Astrocyte of the spinal cord (primary cell): Measurements from ENCODE around the gene COL16A1.

ENCODE experiments used
- DNase-seq: peaks from one replicate; pipeline ENCODE4 v3.0.0; 2011; ENCODE audit warnings: low read depth, low spot score
- H3K4me3 ChIP-seq: 2 replicates; pipeline ENCODE4 v1.5.1; 2011; ENCODE audit warnings: low read depth, mild to moderate bottlenecking, low read length, moderate library complexity
- in situ Hi-C: cut with HindIII; loops from 2 replicates; pipeline ENCODE4 v1.10.0; 2017; ENCODE audit warnings: low sequenced_read_pairs
- TF ChIP-seq, protein P1 (sequence below): IDR thresholded peaks from 2 replicates; pipeline ENCODE4 v1.5.1; 2012; ENCODE audit warnings: low read depth, mild to moderate bottlenecking, low read length, inconsistent platforms

Gene COL16A1

DNA sequence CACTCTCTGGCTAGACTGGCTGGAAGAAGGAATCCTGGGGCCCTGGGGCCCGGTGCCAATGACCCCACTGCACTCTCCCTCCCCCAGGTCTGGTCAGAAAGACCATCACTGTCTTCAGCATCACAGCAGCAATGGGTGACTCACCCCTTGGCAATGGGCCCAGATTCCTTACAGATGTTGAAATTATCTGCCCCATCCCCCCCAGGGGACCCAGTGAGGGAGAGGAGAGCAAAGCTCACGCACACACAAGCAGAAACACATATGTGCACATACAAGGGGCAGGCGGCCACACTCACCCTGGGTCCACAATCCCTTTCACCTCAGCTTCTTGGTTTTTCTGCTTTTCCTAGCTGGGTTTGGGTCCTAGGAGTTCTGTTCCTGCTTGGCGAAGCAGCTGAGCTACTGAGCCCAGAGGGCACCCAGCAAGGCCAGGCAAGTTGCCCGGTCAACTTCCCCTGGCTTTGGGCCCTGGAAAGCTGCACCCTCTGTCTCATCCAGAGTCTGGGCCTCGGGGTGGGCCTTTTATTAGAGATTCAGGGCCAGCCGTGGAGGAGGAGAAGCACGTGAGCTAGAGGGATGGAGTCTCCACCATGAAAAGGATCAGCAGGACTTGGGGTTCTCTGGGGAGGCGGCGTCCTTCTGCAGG, 2.6 kb downstream of the COL16A1 start:
- peak overlapping the region; percentile 71 for H3K4me3 ChIP-seq
- peak; percentile 97 for DNase-seq
- TF ChIP-seq, protein P1, sequence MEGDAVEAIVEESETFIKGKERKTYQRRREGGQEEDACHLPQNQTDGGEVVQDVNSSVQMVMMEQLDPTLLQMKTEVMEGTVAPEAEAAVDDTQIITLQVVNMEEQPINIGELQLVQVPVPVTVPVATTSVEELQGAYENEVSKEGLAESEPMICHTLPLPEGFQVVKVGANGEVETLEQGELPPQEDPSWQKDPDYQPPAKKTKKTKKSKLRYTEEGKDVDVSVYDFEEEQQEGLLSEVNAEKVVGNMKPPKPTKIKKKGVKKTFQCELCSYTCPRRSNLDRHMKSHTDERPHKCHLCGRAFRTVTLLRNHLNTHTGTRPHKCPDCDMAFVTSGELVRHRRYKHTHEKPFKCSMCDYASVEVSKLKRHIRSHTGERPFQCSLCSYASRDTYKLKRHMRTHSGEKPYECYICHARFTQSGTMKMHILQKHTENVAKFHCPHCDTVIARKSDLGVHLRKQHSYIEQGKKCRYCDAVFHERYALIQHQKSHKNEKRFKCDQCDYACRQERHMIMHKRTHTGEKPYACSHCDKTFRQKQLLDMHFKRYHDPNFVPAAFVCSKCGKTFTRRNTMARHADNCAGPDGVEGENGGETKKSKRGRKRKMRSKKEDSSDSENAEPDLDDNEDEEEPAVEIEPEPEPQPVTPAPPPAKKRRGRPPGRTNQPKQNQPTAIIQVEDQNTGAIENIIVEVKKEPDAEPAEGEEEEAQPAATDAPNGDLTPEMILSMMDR, result no peak

GRCh38 chr1:31700468-31701090, 3.2 kb downstream of the COL16A1 start:
- in situ Hi-C loops, result no loop called here
- TF ChIP-seq, protein P1, result no peak
- DNase-seq, result no peak
- H3K4me3 ChIP-seq, result no peak overlapping the region

More for the DNA sequence above, 2.6 kb downstream of the COL16A1 start:
- in situ Hi-C loops, result no loop called here

DNA sequence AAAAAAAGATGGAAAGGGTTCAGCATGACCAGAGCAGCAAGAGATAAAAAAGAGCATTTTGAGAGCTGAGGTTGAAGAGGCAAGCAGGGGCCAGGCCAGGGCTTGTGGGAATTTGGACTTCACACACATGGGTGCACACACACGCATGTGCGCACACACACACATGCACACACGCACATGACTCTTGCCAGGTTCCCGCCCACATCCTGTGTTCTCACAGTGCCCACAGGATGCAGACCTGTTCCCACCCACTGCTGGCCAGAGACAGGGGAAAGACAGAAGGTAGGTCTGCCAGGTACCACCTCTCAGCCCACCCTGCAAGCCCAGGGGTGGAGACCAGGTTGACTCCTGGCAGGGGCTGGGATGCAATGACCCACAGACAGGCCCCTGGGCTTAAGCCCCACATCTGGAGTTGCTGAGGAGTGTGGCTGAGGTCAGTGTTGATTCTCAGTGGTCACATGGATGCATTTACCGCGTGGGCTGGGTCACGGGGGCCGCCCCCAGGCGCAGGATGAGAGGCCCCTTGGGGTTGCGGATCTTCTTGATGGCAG, 4.4 kb downstream of the COL16A1 start:
- in situ Hi-C loops, result no loop called here
- no peak overlapping the region for H3K4me3 ChIP-seq
- TF ChIP-seq, protein P1, result no peak
- DNase-seq, result no peak

DNA sequence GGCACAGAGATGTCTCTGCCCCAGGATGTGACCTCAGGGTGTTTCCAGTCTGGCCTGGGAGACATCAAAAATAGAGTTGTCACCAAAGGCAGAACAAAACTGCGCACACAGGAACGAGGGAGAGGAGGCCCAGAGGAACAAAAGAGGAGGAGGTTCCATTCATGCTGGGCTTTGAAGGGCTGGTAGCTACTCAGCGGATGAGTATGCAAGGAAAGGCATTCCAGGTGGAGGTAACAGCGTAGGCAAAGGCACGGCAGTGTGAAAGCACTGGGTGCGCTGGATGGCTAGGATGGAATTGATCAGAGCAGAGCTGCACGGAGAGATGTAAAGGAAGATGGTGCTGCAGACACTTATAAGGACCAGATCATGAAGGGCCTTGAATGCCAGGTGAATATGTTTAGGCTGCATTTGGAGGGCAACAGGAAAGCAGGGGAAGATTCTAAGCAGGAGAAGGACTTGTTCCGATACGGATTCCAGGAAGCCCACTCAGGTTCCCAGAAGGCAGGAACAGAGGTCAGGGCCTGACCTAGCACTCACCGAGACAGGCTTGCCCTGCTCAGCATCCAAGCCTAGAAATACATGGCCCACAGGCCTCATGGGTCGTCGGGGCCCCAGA, 6.3 kb downstream of the COL16A1 start:
- H3K4me3 ChIP-seq, result no peak overlapping the region
- in situ Hi-C loops, result no loop called here
- no peak for DNase-seq
- TF ChIP-seq, protein P1, result no peak

- no peak for DNase-seq
- no peak overlapping the region for H3K4me3 ChIP-seq
- TF ChIP-seq, protein P1, result no peak
- in situ Hi-C loops, result no loop called here
Observed at GRCh38 chr1:31696242-31696641, 7.6 kb downstream of the COL16A1 start.

DNA sequence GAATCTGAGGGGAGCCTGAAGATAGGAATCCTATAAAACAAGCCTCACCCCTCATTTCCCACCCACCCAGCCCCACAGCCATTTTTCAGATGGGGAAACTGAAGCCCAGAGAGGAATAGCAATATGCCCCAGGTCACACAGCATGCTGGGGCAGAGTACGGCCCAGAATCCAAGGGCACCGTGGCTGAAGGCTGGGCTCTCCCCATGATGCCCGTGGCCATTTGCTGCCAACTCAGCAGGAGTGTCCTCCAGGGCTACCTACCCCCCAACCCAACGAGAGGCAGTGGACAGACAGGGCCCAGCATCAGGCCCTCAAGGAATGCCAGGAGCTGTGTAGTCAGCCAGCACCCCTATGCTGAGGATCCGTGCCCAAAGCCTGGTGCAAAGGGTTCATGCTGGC, 8.5 kb downstream of the COL16A1 start:
- DNase-seq, result no peak
- in situ Hi-C loops, result no loop called here
- H3K4me3 ChIP-seq, result no peak overlapping the region
- TF ChIP-seq, protein P1, result no peak
